K562 (cell line): ENCODE data around the gene WRAP53. TPM values are rescaled to one million over a fixed set of nuclear protein-coding genes. Genes with fewer than 3 reads are reported as not detected.
A peak's percentile ranks its signal among the peaks of the same experiment; 100 is the strongest.

Source experiments
- ARID1B ChIP-seq: fragments of 450-650 bp; IDR thresholded peaks from 2 replicates; pipeline ENCODE4 v1.6.1; 2016; ENCODE audit warnings: antibody characterized with exemption, mild to moderate bottlenecking, inconsistent platforms
- CTBP1 ChIP-seq: fragments of 450-650 bp; IDR thresholded peaks from 2 replicates; pipeline ENCODE4 v1.6.1; 2016; ENCODE audit warnings: borderline replicate concordance
- ESRRA ChIP-seq: fragments of 450-650 bp; IDR thresholded peaks from 2 replicates; pipeline ENCODE4 v1.6.1; 2014; ENCODE audit warnings: low read depth, mild to moderate bottlenecking, moderate library complexity, borderline replicate concordance
- GABPB2 ChIP-seq: fragments of 250-450 bp; sonication (Bioruptor Pico); conservative IDR thresholded peaks from 2 replicates; pipeline ENCODE4 v1.5.1; 2021; ENCODE audit warnings: mild to moderate bottlenecking
- HMGN3 ChIP-seq: IDR thresholded peaks from 2 replicates; pipeline ENCODE4 v1.6.1; 2011; ENCODE audit warnings: borderline replicate concordance, low read depth, mild to moderate bottlenecking, mixed read lengths, low read length; ENCODE audit not compliant: insufficient read length; ENCODE audit errors: extremely low read depth
- IRF2 ChIP-seq: sonication (generic); formaldehyde crosslinking; IDR thresholded peaks from 2 replicates; pipeline ENCODE4 v1.8.1; 2022; ENCODE audit warnings: mild to moderate bottlenecking, missing genetic modification reagents
- KAT8 ChIP-seq: fragments of 450-650 bp; IDR thresholded peaks from 2 replicates; pipeline ENCODE4 v1.6.1; 2016; ENCODE audit warnings: low read depth, mild to moderate bottlenecking
- MECOM ChIP-seq: fragments of 250-450 bp; sonication (Bioruptor Pico); IDR thresholded peaks from 2 replicates; pipeline ENCODE4 v1.8.0; 2022; ENCODE audit warnings: inconsistent platforms
- MTA3 ChIP-seq: fragments of 450-650 bp; formaldehyde crosslinking; IDR thresholded peaks from 2 replicates; pipeline ENCODE4 v1.6.1; 2017; ENCODE audit warnings: mild to moderate bottlenecking, borderline replicate concordance
- NR3C1 ChIP-seq: sonication (generic); formaldehyde crosslinking; IDR thresholded peaks from 2 replicates; pipeline ENCODE4 v1.8.1; 2022; ENCODE audit warnings: missing genetic modification reagents
- NR4A1 ChIP-seq, 2 experiments: fragments of 250-450 bp in 1 of 2; fragments of 450-650 bp in 1 of 2; sonication (Bioruptor Pico) in 1 of 2; IDR thresholded peaks; 2 replicates each; pipeline versions ENCODE4 v1.4.0 to v1.6.1; 2016 to 2020; ENCODE audit warnings: mild to moderate bottlenecking in 2 of 2, missing compliant biosample characterization in 1 of 2, missing genetic modification characterization in 1 of 2, moderate library complexity in 1 of 2
- PHF20 ChIP-seq: fragments of 450-650 bp; IDR thresholded peaks from 2 replicates; pipeline ENCODE4 v1.6.1; 2018; ENCODE audit not compliant: partially characterized antibody
- PML ChIP-seq: IDR thresholded peaks from 2 replicates; pipeline ENCODE4 v1.6.1; 2012; ENCODE audit warnings: low read length, inconsistent platforms
- POLR2AphosphoS2 ChIP-seq: IDR thresholded peaks from 2 replicates; pipeline ENCODE4 v1.6.1; 2012; ENCODE audit warnings: low read length, improper control_type of control experiment
- PRDM10 ChIP-seq: fragments of 450-650 bp; IDR thresholded peaks from 2 replicates; pipeline ENCODE4 v1.6.1; 2018; ENCODE audit not compliant: partially characterized antibody
- RCOR1 ChIP-seq, 2 experiments: IDR thresholded peaks; 2 replicates each; pipeline ENCODE4 v1.6.1; 2012; ENCODE audit warnings: low read depth in 2 of 2, low read length in 2 of 2, borderline replicate concordance in 1 of 2, improper control_type of control experiment in 1 of 2
- RUNX1 ChIP-seq: sonication (generic); IDR thresholded peaks from 2 replicates; pipeline ENCODE4 v1.6.1; 2016; ENCODE audit warnings: antibody characterized with exemption, low read depth
- SMARCE1 ChIP-seq: fragments of 450-650 bp; IDR thresholded peaks from 2 replicates; pipeline ENCODE4 v1.7.1; 2016; ENCODE audit warnings: mild to moderate bottlenecking
- TRIM24 ChIP-seq, 2 experiments: fragments of 450-650 bp; IDR thresholded peaks; 2 replicates each; pipeline ENCODE4 v1.6.1; 2016
- ZBTB7A ChIP-seq: IDR thresholded peaks from 2 replicates; pipeline ENCODE4 v1.6.1; 2011; ENCODE audit warnings: low read depth, mild to moderate bottlenecking, low read length, moderate library complexity, borderline replicate concordance; ENCODE audit not compliant: control insufficient read depth
- ZNF174 ChIP-seq: fragments of 250-450 bp; sonication (Bioruptor Pico); IDR thresholded peaks from 2 replicates; pipeline ENCODE4 v1.4.0; 2020; ENCODE audit warnings: mild to moderate bottlenecking
- ZNF232 ChIP-seq: sonication (generic); formaldehyde crosslinking; IDR thresholded peaks from 2 replicates; pipeline ENCODE4 v1.8.0; 2022; ENCODE audit warnings: mild to moderate bottlenecking, missing genetic modification reagents
- ZNF518B ChIP-seq: fragments of 250-450 bp; sonication (Bioruptor Pico); IDR thresholded peaks from 2 replicates; pipeline ENCODE4 v1.5.0; 2021; ENCODE audit warnings: mild to moderate bottlenecking, moderate library complexity
- polyA plus RNA-seq, 8 experiments: library from polyadenylated mRNA; depleted of rRNA in 4 of 8; stranded (reverse) in 5 of 8; unstranded in 3 of 8; fragments of >200 nt; fragmentation: Nextera tagmentation in 2 of 8; fragmentation: Illumina TruSeq in 1 of 8; extraction: Ambion mirVana in 2 of 8; extraction: Trizol in 1 of 8; gene quantifications; 2 replicates each; pipeline versions ENCODE4 v1.2.1 to v1.2.3, GENCODE V29; 2011 to 2014; ENCODE audit warnings: inconsistent platforms in 1 of 8, missing spikeins in 1 of 8
- total RNA-seq, 7 experiments: library from RNA; depleted of rRNA in 6 of 7; stranded (reverse); fragments of >200 nt in 6 of 7; fragmentation: Illumina TruSeq in 2 of 7; extraction: Trizol in 2 of 7; gene quantifications; 2 replicates each; pipeline versions ENCODE4 v1.2.1 to v1.2.3, GENCODE V29; 2011 to 2021; ENCODE audit warnings: low replicate concordance in 1 of 7

Gene WRAP53
- total and polyA plus RNA-seq, 9 of the 15 experiments (the other 6 are each of a cell fraction or from before 2014, with no cell fraction given): 0.72 to 18.2 (median 13.4) TPM

GRCh38 chr17:7650509-7651096 is 37.7 kb upstream of the WRAP53 start, which contains the start of gene ATP1B2 (continued):
- no peak for TF ChIP-seq POLR2AphosphoS2
- peak; percentile 35 for TF ChIP-seq PRDM10
- TF ChIP-seq ARID1B: peak; percentile 71
- no peak for TF ChIP-seq GABPB2 (CRISPR knock-in tag)
- peak; percentile 84 for TF ChIP-seq MTA3
- TF ChIP-seq NR4A1 (CRISPR knock-in tag; IDR thresholded peaks at IDR 0.05): no peak
- no peak for TF ChIP-seq NR4A1 (tag; IDR thresholded peaks at IDR 0.05)
- peak; percentile 63; the same call in 1 of the 2 replicates for TF ChIP-seq ZBTB7A
- TF ChIP-seq HMGN3: peak; percentile 26
- no peak for TF ChIP-seq RUNX1
- TF ChIP-seq RCOR1 (IDR thresholded peaks at IDR 0.05; ENCODE audit: borderline replicate concordance in 1 of 2, low read depth in 2 of 2, low read length in 2 of 2): peak in 1 of 2 experiments; percentile 77; a peak in 2 of 4 replicates
- TF ChIP-seq TRIM24 (IDR thresholded peaks at IDR 0.05): no peak
- TF ChIP-seq KAT8: no peak
- no peak for TF ChIP-seq NR3C1 (CRISPR knock-in tag)
- peak; percentile 11; the same call in 1 of the 2 replicates for TF ChIP-seq MECOM (CRISPR knock-in tag)
- TF ChIP-seq CTBP1: peak; percentile 8; the same call in 1 of the 2 replicates
- no peak for TF ChIP-seq SMARCE1
- no peak for TF ChIP-seq ZNF232 (CRISPR knock-in tag)
- no peak for TF ChIP-seq IRF2
- no peak for TF ChIP-seq PML
- TF ChIP-seq ESRRA: no peak
- no peak for TF ChIP-seq ZNF518B (CRISPR knock-in tag)
- no peak for TF ChIP-seq PHF20
- no peak for TF ChIP-seq ZNF174 (CRISPR knock-in tag)
